Stimulated activated CD8-positive, alpha-beta memory T cell treated with anti-CD3 and anti-CD28 coated beads, Interleukin-4, amount 100 ng/mL, for 24 hours (primary cell): ENCODE data around the gene DSC3.
"Not testable (repeated sequence)": the region's sequence is repeated elsewhere in the genome, so short reads cannot be mapped to it uniquely, and the experiment has no call there.

Experiments used
- DNase-seq: peaks from one replicate; pipeline ENCODE4 v3.0.0-alpha.2; 2020; ENCODE audit warnings: low read depth

Gene DSC3

DNA sequence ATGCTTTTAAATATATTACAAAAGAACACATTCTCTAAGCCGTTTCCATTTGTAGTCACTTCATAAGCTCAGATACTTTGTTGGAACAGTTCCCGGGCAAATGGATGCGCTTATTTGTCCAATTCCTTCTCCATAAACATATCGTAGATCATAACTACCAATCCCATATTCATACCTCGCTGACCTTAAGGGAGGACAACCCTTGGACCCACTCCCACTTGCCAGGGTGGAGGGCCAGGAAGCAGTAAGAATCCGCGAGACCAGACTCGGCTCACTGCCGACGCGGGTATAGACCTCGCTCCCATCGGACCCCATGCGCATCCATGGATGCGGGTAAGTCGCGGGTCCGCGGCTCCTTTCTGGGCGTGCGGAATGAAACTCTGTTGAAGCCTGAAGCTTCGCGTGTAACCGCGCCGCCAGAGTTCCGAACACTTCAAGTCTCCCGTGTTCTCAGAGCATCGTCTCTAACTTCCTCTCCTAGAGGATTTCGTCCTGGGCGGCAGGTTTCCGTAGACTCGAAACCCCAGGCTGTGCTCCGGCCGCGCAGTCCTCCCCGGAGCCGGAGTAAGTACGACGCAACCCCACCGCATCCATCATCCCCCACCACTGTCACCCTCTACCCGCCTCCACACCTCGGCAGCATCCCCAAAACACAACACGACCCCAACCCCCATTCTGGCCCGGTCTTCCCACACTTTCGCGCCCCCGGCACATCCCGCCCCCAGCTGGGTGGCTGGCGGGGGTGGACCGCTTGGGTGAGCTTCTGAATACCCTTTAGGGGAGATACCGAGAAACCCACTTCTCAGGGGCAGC, 1.1 kb downstream of the DSC3 start:
- DNase-seq: no peak

DNA sequence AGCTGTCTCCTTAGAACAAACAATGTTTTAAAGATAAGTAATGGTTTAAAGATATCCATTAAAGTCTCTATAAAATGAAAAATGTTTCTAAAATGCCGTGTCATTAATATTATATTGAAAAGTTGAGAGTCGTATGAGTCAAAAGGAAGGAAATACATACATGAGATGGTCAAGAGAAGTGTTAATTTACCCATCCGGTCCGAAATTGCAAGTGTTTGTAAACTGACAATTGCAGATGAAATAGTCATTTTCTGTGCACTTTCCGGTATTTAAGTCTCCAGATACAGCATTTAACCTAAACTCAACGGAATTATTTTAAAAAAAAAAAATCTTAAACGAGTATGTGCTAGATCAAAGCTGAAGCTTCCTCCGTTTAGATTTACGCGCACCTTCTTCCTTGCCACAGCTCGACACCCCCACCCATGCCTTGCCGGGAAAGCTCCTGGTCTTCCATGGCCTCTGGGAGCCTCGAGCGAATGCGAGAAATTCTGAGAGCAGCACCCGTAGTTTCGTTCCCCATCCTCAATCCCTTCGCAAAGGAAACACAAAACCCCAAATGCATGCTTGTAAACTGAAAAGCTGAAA, 1.8 kb downstream of the DSC3 start:
- DNase-seq: no peak

GRCh38 chr18:31039426-31039825, 3.1 kb downstream of the DSC3 start:
- no peak for DNase-seq

DNA sequence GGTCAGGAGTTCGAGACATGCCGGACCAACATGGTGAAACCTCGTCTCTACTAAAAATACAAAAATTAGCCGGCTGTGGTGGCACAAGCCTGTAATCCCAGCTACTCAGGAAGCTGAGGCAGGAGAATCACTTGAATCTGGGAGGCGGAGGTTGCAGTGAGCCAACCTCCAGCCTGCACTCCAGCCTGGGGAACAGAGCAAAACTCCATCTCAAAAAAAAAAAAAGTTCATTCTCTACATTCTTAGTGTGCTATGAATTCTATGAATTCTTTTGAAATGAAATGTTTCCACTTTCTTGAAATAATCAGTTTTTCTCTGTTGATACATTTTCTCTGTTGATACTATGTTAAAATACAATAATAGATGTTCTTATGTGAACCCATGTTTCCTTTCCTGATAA, 4.9 kb downstream of the DSC3 start:
- DNase-seq: not testable (repeated sequence)

- no peak for DNase-seq
These were observed 8.0 kb downstream of the DSC3 start for GRCh38 chr18:31034541-31034940.

DNA sequence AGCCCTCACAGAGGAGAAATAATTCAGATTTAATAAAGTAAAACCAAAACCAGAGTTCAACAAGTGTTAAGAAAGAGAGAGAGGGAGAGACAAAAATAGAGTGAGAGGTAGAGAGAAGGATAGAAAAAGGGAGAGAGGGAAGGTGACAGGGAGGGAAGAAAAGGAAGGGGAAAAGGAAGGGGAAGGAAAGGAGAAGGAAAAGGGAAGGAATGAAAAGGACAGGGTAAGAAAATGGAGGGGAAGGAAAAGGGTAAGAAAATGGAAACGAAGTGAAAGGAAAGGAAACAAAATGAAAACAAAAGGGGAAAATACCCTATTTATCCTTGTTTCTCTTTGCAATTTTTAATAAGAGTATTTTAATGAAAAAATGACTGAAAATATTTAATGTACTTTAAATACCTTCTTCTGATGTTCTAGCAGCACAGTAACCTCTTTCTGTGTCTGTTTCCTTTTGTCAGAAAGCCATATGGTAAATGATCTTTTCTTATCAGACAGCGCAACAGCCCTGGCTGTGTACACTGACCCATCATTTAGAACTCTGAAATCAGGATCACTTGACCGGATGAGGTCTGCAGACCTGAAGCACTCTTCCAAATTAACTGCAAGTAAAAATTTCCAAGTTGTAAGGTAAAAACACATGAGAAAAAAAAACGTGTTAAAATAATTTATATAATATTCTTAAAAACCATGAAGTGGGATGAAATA, 11.8 kb downstream of the DSC3 start:
- no peak for DNase-seq

GRCh38 chr18:31015715-31016434, 26.7 kb downstream of the DSC3 start:
- DNase-seq: no peak

DNA sequence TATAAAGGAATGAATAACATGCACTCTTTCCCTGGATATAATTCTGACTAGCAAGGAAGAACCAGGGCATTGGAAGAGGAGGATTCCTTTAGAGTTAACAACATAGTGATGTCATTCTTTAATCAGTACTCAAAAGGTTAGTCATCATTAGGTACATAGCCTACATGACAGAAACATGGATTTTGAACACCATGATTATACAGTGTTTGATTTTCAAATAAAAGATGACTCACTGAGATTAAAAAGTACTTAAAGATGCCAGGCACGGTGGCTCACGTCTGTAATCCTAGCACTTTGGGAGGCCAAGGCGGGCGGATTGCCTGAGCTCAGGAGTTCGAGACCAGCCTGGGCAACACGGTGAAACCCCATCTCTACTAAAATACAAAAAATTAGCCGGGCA, 31.1 kb downstream of the DSC3 start:
- not testable (repeated sequence) for DNase-seq

DNA sequence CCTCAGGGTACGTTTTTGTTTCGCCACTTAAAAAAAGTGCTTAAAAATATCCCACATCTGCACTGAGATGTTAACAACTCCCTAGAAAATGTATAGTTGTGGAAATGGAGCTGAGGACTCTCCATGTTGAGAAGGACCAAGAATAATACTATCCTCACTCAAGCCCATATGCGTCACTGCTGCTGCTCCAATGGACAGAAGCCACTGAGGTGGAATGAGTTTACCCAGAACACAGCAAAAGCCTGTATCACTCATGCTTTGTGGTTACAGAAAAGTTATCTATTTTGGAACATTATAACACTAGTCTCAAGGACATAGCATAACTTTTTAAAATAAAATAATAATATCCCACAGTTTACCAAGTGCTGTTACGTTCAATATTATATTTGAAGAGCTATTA, 31.9 kb downstream of the DSC3 start:
- DNase-seq: no peak

DNA sequence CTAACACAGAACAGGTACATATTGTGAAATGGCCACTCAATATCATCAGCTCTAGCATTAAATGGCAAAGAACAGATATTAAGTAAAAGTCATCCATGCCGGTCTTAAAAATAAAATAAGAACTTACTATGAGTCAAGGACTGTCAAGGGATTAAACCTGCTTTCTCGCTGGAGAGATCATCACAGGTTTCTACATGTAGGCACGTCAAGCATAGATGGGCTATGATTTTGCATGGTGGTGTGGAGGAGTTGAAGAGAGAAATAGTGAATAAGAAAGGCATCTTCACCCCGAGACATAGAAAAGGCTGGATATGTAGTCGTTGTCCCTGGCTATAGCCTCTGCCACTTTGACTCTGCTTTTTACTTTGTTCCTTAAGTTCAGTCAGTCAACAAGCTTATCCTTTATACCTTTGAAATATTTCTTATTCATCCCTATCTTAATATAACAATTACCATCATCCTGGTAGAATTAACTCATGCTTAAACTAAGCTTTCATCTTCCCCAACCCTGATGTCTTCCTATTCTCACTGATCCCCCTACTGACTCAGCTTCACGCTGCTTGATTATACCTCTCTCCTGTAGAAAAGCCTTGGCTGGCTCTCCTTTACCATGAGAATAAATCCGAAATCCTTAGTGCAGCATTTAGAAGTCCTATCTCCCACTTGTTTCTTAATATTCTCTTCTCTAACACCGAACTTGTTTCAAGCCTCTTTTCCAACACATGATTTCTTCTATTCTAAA, 42.5 kb downstream of the DSC3 start:
- DNase-seq: no peak

- DNase-seq: no peak
These were observed 43.4 kb downstream of the DSC3 start for GRCh38 chr18:30999186-30999585.

- no peak for DNase-seq
These were observed 45.3 kb downstream of the DSC3 start for GRCh38 chr18:30997223-30997622.

DNA sequence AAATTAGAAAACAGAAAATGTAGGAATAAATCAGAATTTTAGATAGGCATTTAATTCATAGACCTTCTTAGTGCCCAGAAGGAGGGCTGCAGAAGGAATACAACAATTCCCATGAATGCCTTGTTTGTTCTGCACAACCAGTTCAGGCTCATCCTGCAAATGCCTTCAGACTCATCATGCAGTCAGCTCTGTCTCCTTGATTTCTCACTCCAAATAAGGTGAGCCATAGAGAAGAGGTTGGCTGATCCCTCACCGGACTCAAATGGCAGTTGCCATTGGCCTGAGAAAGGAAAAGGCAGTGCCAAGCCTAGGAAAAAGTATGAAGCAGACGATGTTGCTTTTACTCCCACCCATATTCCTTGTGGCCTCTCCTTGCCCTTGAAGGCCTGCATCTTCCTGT, 50.3 kb downstream of the DSC3 start:
- no peak for DNase-seq

GRCh38 chr18:30991397-30991796, 51.1 kb downstream of the DSC3 start:
- DNase-seq: no peak

GRCh38 chr18:30989141-30989540, 53.4 kb downstream of the DSC3 start:
- DNase-seq: no peak

DNA sequence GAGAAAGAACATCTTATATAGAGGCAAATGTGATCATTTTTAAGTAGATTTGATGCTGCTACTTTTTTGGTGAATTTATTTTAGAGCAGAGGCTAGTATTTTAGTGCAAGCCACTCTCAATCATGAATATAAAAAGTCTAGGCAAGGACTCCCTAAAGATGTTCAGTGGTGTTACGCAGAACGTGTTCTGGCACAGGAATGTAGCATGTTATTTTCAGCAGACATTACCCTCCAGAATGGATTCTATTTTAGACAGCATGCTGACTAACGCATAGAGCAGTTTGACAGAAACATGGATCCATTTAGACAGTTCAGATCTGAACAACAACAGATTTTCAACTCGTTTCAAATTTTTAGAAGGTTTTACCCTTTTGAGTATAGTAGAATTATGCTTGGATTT, 54.1 kb downstream of the DSC3 start:
- DNase-seq: no peak

GRCh38 chr18:30987467-30988241, 54.9 kb downstream of the DSC3 start:
- no peak for DNase-seq

- no peak for DNase-seq
These were observed 56.8 kb downstream of the DSC3 start for GRCh38 chr18:30985753-30986152.

GRCh38 chr18:30982285-30982992, 60.1 kb downstream of the DSC3 start:
- no peak for DNase-seq

- not testable (repeated sequence) for DNase-seq
These were observed 64.5 kb downstream of the DSC3 start for GRCh38 chr18:30978091-30978490.
